BJ (cell line): ENCODE results near the gene ATRNL1. TPM values are rescaled to one million over a fixed set of nuclear protein-coding genes. Genes with fewer than 3 reads are reported as not detected.

Experiments
- CTCF ChIA-PET: fragments of 350-600 bp; formaldehyde crosslinking; extraction: SDS; loops from one replicate; lab custom pipeline; 2021; ENCODE audit warnings: antibody characterized with exemption, inconsistent platforms; lab: Yijun Ruan, JAX
- POLR2A ChIA-PET: fragments of 300-600 bp; sonication (Branson Sonifier 250); formaldehyde crosslinking; extraction: SDS; loops from one replicate; lab custom pipeline; 2021; ENCODE audit warnings: antibody characterized with exemption; lab: Charles Lee
- DNase-seq: peaks from one replicate; pipeline ENCODE4 v3.0.0-alpha.2; 2011; ENCODE audit warnings: low read depth
- H3K27me3 ChIP-seq: 2 replicates; pipeline ENCODE4 v1.6.0; 2011; ENCODE audit warnings: low read length; ENCODE audit not compliant: control insufficient read depth, insufficient read depth
- H3K36me3 ChIP-seq: 2 replicates; pipeline ENCODE4 v1.5.1; 2011; ENCODE audit warnings: low read length; ENCODE audit not compliant: control insufficient read depth, insufficient read depth
- H3K4me3 ChIP-seq: 2 replicates; pipeline ENCODE4 v1.5.1; 2011; ENCODE audit warnings: low read depth, mild to moderate bottlenecking, control low read depth, low read length
- CTCF ChIP-seq: IDR thresholded peaks from 2 replicates; pipeline ENCODE4 v1.5.1; 2011; ENCODE audit warnings: low read depth, mild to moderate bottlenecking, control low read depth, inconsistent platforms, low read length, moderate library complexity; ENCODE audit not compliant: insufficient read depth
- polyA plus RNA-seq: library from polyadenylated mRNA; depleted of rRNA; stranded (reverse); fragments of >200 nt; gene quantifications from 2 replicates; pipeline ENCODE4 v1.2.3, GENCODE V29; 2011

ATRNL1 gene
- polyA plus RNA-seq, 1 experiment, result not detected

DNA sequence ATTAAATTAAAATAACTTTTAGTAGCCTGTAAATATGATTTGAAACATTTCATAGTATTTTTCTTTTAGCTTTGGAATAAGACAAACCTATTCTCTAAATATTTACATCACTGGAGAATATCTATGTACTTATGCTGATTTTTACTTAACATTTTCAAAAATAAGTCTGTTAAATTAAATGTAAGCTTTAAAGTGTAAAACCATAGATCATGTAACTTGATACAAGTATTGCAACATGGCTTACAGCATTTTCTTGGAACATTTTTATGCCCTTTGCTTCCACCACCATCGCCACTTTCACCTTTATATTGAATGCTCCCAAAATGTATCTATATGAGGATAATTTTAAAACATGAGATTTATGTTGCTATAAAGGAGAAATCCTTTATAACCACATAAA, 752.8 kb downstream of the ATRNL1 start:
- H3K27me3 ChIP-seq, result no peaks in the 10 kb centered on the region
- POLR2A ChIA-PET, result interaction anchor here (0.7 kb wide), 1 partner anchor 92 kb away, joined by 3 read pairs; no protein-coding TSS in a partner anchor
- CTCF ChIA-PET, result interaction anchor here (1.5 kb wide), 1 partner anchor 84 kb away, joined by 4 read pairs; no protein-coding TSS in a partner anchor
- TF ChIP-seq CTCF, result no peak
- H3K4me3 ChIP-seq, result no peak overlapping the region
- H3K36me3 ChIP-seq, result no peaks in the 10 kb centered on the region
- no peak for DNase-seq

DNA sequence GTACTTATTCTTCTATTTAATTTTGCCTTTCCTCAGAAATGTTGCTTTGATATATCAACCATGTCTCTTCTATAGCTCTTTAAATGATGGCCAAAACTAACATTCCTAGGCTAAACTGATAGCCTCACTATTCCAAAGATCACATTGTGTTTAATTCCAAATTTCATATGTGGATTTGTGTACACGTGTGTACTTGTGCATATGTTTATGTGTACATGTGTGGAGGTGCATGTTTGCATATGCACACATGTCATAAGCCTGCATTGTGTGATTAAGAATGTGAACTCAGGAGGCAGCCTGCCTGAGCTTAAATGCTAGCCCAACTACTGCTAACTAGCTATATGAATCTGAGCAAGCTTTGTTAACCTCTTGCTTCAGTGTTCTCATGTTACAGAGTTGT, 753.4 kb downstream of the ATRNL1 start:
- Histone ChIP-seq H3K36me3 (no peaks in the 10 kb centered on the region), H3K27me3 (no peaks in the 10 kb centered on the region), H3K4me3 (no peak overlapping the region)
- CTCF ChIA-PET, result interaction anchor here (1.5 kb wide), 1 partner anchor 84 kb away, joined by 4 read pairs; no protein-coding TSS in a partner anchor
- POLR2A ChIA-PET, result interaction anchor here (0.6 kb wide), 1 partner anchor 66 kb away, joined by 4 read pairs; no protein-coding TSS in a partner anchor
- DNase-seq, result no peak
- TF ChIP-seq CTCF, result no peak

DNA sequence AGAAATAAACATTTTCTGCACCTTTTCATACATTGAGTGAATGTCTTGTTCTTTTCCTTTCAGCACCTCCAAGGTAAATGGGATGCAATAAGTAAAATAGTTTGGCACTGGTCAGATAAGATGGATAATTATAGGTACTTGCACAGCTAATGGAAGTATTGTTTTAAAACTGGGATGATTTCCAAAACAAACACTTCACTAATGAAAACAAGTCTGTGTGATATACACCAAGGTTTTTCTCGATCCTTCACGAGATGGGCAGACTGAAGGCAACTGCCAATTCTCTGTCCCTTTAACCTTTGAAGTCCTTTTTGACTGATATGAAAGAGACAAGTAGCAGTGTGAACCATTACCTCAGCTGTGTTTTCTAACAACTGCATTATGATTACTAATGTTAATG, 756.0 kb downstream of the ATRNL1 start:
- Histone ChIP-seq H3K27me3 (no peaks in the 10 kb centered on the region), H3K4me3 (no peak overlapping the region), H3K36me3 (no peaks in the 10 kb centered on the region)
- ChIA-PET POLR2A (no interaction called here), CTCF (interaction anchor here (1.3 kb wide), 1 partner anchor 100 kb away, joined by 3 read pairs; no protein-coding TSS in a partner anchor)
- DNase-seq, result no peak
- no peak for TF ChIP-seq CTCF

DNA sequence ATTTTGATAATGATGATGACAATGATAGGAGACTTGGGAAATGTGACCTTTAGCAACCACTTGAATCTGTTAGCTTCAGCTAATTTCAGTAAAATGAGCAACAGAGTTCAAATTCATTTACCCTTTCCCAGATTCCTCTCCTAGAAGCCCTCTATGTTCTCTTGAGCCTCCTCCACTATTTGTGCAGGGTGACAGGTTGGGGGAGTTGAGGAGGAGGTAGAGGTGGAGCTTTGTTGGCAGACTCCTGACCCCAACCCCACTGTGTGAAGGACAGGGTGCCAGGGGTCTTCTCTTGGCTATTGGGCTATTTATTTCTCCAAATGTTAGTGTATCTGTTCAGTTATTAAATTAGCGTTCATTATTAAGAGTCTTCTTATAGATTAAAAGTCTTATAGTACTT, 757.5 kb downstream of the ATRNL1 start:
- Histone ChIP-seq H3K36me3 (no peaks in the 10 kb centered on the region), H3K4me3 (no peak overlapping the region), H3K27me3 (no peaks in the 10 kb centered on the region)
- CTCF ChIA-PET, result interaction anchor here (1.3 kb wide), 1 partner anchor 98 kb away, joined by 3 read pairs; no protein-coding TSS in a partner anchor
- no peak for TF ChIP-seq CTCF
- POLR2A ChIA-PET, result no interaction called here
- no peak for DNase-seq

GRCh38 chr10:115851695-115852094, 758.5 kb downstream of the ATRNL1 start:
- Histone ChIP-seq H3K36me3 (no peaks in the 10 kb centered on the region), H3K4me3 (no peak overlapping the region), H3K27me3 (no peaks in the 10 kb centered on the region)
- no peak for DNase-seq
- ChIA-PET CTCF (interaction anchor here (1.4 kb wide), 1 partner anchor 8 kb away, joined by 3 read pairs; no protein-coding TSS in a partner anchor), POLR2A (no interaction called here)
- TF ChIP-seq CTCF, result no peak
